Measurements from ENCODE around the gene NCKAP5. TPM values are rescaled to one million over a fixed set of nuclear protein-coding genes. Genes with fewer than 3 reads are reported as not detected.

The NCKAP5 gene
- total and polyA plus RNA-seq, 9 of the 15 experiments (the other 6 are each of a cell fraction or from before 2014, with no cell fraction given), result not detected

DNA sequence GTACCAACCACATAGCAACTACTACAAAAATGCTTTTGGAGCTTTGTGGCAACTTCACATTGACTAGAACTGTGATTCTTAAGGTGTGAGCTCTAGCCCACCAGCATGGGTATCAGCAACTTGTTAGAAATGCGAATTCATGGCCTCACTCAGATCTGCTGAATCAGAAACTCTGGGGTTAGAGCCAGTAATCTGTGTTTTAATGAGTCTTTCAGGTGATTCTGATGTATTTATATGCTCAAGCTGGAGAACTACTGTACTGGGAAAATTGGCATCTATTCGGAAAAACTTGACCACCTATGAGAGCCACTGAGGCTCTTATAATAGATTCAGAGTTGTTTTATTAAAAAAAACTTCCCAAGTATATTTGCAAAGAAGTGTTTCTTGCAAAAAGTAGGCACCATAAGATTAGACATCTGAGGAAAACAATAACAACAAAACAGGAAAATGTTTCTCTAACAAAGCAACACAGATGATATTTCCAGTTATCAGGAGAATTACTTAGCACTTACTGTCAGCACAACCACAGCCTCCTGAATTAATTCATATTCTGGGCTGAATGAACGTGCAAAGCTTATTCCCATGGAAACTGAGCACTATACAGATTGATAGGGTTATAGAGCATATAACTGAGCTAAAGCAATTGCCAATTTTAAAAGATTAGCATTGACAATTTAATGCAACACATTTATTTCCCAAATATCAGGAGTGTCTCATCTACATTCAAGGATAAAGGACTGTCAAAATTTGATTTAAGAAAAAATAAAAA is 71.6 kb downstream of the NCKAP5 start (continued):
- TF ChIP-seq, protein P1, sequence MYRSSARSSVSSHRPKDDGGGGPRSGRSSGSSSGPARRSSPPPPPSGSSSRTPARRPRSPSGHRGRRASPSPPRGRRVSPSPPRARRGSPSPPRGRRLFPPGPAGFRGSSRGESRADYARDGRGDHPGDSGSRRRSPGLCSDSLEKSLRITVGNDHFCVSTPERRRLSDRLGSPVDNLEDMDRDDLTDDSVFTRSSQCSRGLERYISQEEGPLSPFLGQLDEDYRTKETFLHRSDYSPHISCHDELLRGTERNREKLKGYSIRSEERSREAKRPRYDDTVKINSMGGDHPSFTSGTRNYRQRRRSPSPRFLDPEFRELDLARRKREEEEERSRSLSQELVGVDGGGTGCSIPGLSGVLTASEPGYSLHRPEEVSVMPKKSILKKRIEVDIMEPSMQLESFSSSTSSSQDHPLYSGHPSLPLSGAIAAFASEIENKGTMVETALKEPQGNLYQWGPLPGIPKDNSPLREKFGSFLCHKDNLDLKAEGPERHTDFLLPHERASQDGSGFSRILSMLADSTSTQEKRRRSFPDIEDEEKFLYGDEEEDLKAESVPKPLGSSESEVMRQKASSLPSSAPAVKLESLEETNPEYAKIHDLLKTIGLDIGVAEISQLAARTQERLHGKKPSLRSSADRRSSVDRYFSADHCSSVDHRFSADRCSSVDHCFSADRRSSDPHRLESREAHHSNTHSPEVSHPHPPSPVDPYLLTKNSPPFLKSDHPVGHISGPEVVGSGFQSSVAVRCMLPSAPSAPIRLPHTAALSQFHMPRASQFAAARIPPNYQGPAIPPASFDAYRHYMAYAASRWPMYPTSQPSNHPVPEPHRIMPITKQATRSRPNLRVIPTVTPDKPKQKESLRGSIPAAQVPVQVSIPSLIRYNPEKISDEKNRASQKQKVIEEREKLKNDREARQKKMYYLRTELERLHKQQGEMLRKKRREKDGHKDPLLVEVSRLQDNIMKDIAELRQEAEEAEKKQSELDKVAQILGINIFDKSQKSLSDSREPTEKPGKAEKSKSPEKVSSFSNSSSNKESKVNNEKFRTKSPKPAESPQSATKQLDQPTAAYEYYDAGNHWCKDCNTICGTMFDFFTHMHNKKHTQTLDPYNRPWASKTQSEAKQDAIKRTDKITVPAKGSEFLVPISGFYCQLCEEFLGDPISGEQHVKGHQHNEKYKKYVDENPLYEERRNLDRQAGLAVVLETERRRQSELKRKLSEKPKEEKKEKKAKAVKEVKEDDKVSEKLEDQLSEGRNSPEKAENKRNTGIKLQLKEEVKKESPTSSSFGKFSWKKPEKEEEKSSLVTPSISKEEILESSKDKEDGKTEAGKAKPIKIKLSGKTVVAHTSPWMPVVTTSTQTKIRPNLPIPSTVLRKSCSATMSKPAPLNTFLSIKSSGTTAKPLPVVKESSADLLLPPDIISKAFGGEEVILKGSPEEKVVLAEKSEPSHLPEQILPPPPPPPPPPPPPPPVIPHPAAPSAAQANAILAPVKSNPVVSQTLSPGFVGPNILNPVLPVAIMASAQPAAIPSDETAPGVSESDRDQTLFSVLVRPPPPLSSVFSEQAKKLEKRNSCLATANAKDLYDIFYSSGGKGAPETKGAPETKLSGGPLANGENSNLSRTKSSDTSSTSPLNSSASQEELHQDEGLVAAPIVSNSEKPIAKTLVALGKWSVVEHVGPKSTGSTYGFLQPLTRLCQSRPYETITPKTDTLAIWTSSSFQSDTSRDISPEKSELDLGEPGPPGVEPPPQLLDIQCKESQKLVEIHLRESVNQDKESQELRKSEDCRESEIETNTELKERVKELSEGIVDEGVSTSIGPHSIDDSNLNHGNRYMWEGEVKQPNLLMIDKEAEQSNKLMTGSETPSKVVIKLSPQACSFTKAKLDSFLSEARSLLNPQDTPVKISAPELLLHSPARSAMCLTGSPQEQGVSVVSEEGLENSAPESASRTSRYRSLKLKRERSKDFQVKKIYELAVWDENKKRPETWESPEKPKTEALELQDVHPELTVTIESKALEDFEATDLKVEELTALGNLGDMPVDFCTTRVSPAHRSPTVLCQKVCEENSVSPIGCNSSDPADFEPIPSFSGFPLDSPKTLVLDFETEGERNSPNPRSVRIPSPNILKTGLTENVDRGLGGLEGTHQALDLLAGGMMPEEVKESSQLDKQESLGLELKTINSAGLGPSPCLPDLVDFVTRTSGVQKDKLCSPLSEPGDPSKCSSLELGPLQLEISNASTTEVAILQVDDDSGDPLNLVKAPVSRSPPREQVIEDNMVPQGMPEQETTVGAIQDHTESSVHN (IDR thresholded peaks at IDR 0.05; ENCODE audit: borderline replicate concordance in 1 of 2, low read depth in 1 of 2), result no peak

Measured in K562 (cell line).